NCI-H2081 (cell line): ENCODE measurements around the gene MAGEB17.

ENCODE experiments used
- DNase-seq, 2 experiments: peaks; one replicate each; lab custom pipeline; 2025; lab: John Stamatoyannopoulos, UW

MAGEB17 gene

DNA sequence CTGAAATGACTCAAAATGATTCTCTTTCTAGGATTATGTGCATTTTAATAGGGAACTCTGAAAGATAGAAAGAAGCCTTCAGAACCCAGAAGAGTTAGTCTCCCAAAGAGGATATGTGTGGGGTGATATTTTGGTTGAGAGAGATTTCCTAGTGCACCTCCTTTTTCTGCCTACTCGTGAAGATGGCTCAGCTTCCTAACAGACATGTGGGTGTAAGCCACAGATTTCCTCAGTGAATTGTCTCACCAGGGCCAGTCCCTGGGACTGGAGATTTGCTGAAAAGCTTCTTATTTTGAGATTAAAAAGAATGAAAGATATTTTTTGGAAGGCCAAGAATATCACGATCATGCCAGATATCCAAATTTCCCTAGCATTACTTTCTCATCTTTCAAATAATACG is 42.8 kb downstream of the MAGEB17 start:
- DNase-seq: no peak

DNA sequence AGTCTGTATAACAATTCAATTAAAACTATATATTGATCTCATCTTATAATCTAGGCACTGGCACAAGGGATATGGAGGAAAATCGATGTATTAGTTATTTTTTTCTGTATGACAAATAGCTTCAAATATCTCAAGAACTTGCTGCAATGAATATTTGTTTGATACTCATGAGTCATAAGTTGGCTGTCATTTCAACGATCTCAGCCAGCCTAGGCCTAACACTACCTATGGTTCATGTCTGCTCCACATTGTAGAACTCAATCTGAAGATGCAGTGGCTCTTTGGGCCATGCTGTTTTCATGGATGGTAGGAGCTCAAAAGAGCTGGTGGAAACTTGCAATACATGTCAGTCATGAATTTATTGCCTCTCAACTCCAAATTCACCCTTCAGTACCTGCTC is 44.7 kb downstream of the MAGEB17 start:
- DNase-seq: no peak

DNA sequence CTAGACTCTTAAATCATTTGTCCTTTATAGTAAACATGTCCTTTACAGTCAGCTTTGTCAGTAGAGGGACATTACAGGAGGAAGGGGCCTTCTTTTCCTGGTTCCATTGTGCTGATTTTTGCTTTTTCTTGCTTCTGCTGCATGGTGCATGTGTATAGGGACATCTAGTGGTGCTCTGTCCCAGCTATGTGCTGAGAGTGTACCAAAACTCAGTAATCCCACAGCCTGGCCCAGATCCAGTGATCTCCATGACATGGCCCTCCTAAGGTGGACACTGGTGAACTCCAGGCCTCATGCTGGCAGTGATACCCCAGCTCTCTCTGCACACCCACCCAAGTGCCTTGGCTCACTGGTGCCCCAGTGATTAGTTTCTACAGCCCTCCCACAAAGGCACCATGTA is 45.2 kb downstream of the MAGEB17 start:
- DNase-seq: no peak

DNA sequence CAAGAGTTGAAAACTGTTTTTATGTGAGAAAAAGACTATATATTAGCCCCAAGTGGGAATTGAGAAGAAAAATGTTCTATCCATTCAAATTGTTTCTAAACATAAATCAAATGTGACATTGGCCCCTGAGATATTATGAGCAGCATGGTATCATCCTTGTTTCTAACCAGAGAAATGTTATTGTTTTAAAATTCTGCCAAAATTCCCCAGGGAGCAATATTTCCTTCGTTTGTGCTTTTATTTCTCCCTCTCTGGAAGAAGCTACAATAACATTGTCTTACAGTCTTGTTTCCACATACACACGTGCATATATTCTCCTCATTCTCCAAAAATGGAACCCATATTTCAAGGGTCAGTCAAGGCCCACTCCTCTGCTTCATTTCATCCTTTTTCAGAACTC is 46.7 kb downstream of the MAGEB17 start:
- DNase-seq: no peak

DNA sequence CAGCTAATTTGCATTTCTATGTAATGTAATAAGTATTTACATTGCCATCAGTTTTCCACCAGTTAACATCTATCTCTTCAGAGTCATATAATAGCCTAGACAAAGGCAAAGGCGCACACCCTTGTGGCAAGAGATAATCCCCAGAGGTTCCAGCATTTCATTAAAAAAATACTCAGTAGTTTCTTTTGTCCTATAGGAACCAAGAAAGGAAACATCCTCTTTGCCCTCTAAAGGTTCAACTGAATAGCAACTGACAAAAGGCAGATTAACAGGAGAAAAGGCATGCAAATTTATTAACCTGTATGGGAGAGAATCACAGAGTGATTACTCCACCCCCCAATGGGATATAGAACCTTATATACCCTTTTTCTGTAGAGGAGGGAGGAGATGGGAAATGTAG is 48.4 kb downstream of the MAGEB17 start:
- no peak for DNase-seq
